HG03060 (cell line): ENCODE data around the gene MED12.

Source experiments
- ATAC-seq: cut with Tn5 transposase; IDR thresholded peaks from one replicate; pipeline ENCODE4 v1.9.1; 2021; ENCODE audit warnings: low read depth, moderate number of reproducible peaks; ENCODE audit not compliant: unreplicated experiment

The MED12 gene

GRCh38 chrX:71118032-71118984 lies at the start of gene MED12:
MED12 (plus strand) TSS chrX:71118596; CDS start chrX:71118755, 159 bp downstream.
- ATAC-seq, result no peak

GRCh38 chrX:71070531-71070930 lies 47.9 kb upstream of the MED12 start:
- no peak for ATAC-seq

- no peak for ATAC-seq
These were observed 36.9 kb upstream of the MED12 start for GRCh38 chrX:71081330-71082123.

- no peak for ATAC-seq
These were observed 36.2 kb upstream of the MED12 start for GRCh38 chrX:71082124-71082647.

GRCh38 chrX:71082822-71083221 lies 35.6 kb upstream of the MED12 start:
- no peak for ATAC-seq

GRCh38 chrX:71085900-71086299 lies 32.5 kb upstream of the MED12 start:
- ATAC-seq, result no peak

GRCh38 chrX:71091263-71091662 lies 27.1 kb upstream of the MED12 start:
- ATAC-seq, result no peak

- ATAC-seq, result no peak
These were observed 23.4 kb upstream of the MED12 start for GRCh38 chrX:71095033-71095432.

GRCh38 chrX:71095555-71095980 lies 22.8 kb upstream of the MED12 start, which contains the start of gene FOXO4:
FOXO4 (plus strand) TSS chrX:71095851; CDS start chrX:71096529, 678 bp downstream.
- ATAC-seq, result peak; percentile 79

- ATAC-seq, result no peak
These were observed 22.2 kb upstream of the MED12 start for GRCh38 chrX:71095981-71096759.

- no peak for ATAC-seq
These were observed 21.7 kb upstream of the MED12 start for GRCh38 chrX:71096760-71097032.

GRCh38 chrX:71098302-71098701 lies 20.1 kb upstream of the MED12 start:
- peak; percentile 48 for ATAC-seq

- no peak for ATAC-seq
These were observed 19.4 kb upstream of the MED12 start for GRCh38 chrX:71098951-71099506.

GRCh38 chrX:71099736-71100135 lies 18.7 kb upstream of the MED12 start:
- ATAC-seq, result no peak

- no peak for ATAC-seq
These were observed 17.6 kb upstream of the MED12 start for GRCh38 chrX:71100581-71101505.

- no peak for ATAC-seq
These were observed 16.1 kb upstream of the MED12 start for GRCh38 chrX:71102292-71102691.

GRCh38 chrX:71103110-71103983 lies 15.0 kb upstream of the MED12 start:
- no peak for ATAC-seq

GRCh38 chrX:71105628-71106027 lies 12.8 kb upstream of the MED12 start:
- ATAC-seq, result no peak
